ENCODE data around the gene RORC. TPM values are rescaled to one million over a fixed set of nuclear protein-coding genes. Genes with fewer than 3 reads are reported as not detected.

Gene RORC
- total RNA-seq, 2 donors from 2014 or later: 38.4 to 42.5 TPM

- peak overlapping the region; percentile 97 for H3K4me3 Mint-ChIP-seq
Observed at GRCh38 chr1:151830055-151830454, 1.5 kb downstream of the RORC start.

DNA sequence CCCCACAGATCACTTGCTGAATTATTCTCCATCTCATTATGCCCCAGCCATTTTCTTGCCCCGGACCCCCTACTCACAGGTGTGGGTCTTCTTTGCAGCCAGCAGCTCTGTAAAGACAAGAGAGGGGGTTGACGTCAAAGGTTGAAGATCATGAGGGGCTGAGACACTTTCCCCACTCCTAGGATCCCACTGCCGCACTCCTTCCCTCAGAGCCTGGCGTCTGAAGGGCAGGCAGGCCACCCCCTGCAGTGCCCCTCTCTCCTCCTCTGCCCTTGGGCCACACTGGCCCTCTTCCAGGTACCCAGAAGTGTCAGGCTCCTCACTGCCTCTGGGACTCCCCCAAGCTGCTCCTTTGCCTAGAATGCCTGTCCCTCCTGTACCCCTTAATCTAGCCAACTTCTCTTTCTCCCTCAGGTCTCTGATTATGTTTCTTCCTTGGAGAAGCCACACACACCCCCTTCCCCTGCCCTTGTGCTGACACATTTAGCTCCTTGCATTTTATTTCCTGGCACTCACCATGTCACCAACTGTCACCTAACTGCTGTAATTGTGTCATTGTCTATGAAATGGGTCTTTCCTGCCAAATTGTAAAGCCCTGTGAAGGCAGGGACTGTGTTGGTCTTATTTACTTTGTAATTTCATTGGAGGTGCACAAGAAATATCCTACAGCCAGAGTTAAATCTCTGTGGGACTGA is 2.1 kb downstream of the RORC start:
- H3K9me3 ChIP-seq (ENCODE audit: control insufficient read depth, low read length, poor library complexity, severe bottlenecking): no peaks in the 10 kb centered on the region
- H3K36me3 Mint-ChIP-seq (ENCODE audit: low read depth): peaks cover 8% of the 10 kb centered on the region
- no peak for ATAC-seq
- H3K4me1 Mint-ChIP-seq: peaks cover 74% of the 10 kb centered on the region
- peak overlapping the region; percentile 98 for H3K27ac Mint-ChIP-seq
- DNase-seq: no peak
- no peaks in the 10 kb centered on the region for H3K27me3 Mint-ChIP-seq
- peak overlapping the region; percentile 97 for H3K4me3 Mint-ChIP-seq

More at GRCh38 chr1:151830055-151830454, 1.5 kb downstream of the RORC start:
- no peaks in the 10 kb centered on the region for H3K27me3 Mint-ChIP-seq
- no peaks in the 10 kb centered on the region for H3K9me3 ChIP-seq (ENCODE audit: control insufficient read depth, low read length, poor library complexity, severe bottlenecking)
- H3K4me1 Mint-ChIP-seq: peaks cover 69% of the 10 kb centered on the region
- ATAC-seq (no peak), DNase-seq (no peak)
- H3K27ac Mint-ChIP-seq: peak overlapping the region; percentile 98
- peaks cover 5% of the 10 kb centered on the region for H3K36me3 Mint-ChIP-seq (ENCODE audit: low read depth)

GRCh38 chr1:151828921-151829320 is 2.7 kb downstream of the RORC start:
- DNase-seq (no peak), ATAC-seq (no peak)
- H3K36me3 Mint-ChIP-seq (ENCODE audit: low read depth): peaks cover 8% of the 10 kb centered on the region
- peak overlapping the region; percentile 97 for H3K4me3 Mint-ChIP-seq
- peak overlapping the region; percentile 98 for H3K27ac Mint-ChIP-seq
- H3K9me3 ChIP-seq (ENCODE audit: control insufficient read depth, low read length, poor library complexity, severe bottlenecking): no peaks in the 10 kb centered on the region
- H3K4me1 Mint-ChIP-seq: peaks cover 75% of the 10 kb centered on the region
- H3K27me3 Mint-ChIP-seq: no peaks in the 10 kb centered on the region

DNA sequence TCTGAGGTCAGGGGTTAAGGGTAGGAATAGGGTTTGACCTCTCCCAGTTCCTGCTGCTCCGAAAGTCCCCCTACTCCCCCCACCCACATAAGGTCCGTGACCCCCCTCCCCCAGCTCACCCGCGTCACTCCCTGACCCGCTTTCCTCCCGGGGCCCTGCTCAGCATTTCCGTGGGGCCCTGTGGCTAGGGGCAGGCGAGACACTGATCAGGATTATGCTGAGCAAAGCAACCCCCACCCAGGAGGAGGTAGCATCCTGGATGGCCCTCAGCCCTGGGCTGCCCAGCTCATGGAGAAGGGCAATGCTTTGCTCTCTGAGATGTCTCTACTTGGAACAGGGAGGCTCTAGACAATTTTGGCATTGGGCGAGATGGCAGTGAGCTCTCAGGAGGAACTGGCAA is 3.7 kb downstream of the RORC start:
- ATAC-seq (peak; percentile 15), DNase-seq (no peak)
- peak overlapping the region; percentile 97 for H3K4me3 Mint-ChIP-seq
- H3K27ac Mint-ChIP-seq: peak overlapping the region; percentile 98
- peaks cover 11% of the 10 kb centered on the region for H3K36me3 Mint-ChIP-seq (ENCODE audit: low read depth)
- H3K27me3 Mint-ChIP-seq: no peaks in the 10 kb centered on the region
- no peaks in the 10 kb centered on the region for H3K9me3 ChIP-seq (ENCODE audit: control insufficient read depth, low read length, poor library complexity, severe bottlenecking)
- H3K4me1 Mint-ChIP-seq: peaks cover 76% of the 10 kb centered on the region

DNA sequence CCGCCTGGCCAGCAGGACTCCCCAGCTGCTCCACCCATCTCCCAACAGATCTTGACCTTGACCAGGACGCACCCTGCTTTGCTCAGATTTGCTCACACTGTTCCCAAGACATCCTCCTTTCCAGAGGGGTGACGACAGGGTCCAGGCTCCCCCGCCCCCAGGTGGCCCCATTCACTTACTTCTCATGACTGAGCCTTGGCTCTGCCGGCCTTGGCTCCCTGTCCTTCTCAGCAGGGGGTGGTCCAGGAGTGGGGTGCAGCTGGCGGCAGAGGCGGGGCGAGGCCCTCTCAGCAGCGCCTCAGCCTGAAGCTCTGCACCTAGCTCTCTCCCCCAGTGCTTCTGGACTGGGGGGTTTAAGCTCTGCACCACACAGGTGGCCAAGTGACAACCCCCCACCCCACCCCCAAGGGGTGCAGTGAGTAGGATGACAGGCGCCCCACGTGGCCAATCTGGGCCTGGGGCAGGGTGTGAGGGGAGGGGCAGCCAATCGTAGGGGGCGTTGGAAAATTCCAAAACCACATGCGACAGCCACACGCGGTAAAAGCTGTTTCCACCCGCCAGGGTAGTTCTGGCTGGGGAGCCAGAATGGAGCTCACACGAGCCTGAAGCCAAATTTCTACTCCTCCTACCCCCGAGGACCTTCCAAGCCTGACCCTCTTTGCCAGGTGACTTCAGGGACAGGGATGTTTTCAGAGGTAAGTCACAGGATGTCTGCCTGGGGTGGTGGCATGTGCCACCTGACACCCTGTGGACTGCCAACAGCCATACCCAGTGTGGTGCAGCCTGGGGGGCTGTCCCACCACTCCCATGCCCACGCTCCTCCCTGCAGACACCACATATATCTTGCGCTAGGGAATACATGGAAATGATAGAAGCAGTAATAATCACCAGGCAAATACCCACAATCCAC is 5.6 kb downstream of the RORC start:
- peak in 2 of 3 donors; percentile 37 to 63 for DNase-seq
- peak; percentile 41 for ATAC-seq
- H3K4me1 Mint-ChIP-seq: peaks cover 74% of the 10 kb centered on the region
- H3K4me3 Mint-ChIP-seq: peak overlapping the region; percentile 97
- H3K36me3 Mint-ChIP-seq (ENCODE audit: low read depth): peaks cover 11% of the 10 kb centered on the region
- H3K27ac Mint-ChIP-seq: peak overlapping the region; percentile 98
- no peaks in the 10 kb centered on the region for H3K9me3 ChIP-seq (ENCODE audit: control insufficient read depth, low read length, poor library complexity, severe bottlenecking)
- no peaks in the 10 kb centered on the region for H3K27me3 Mint-ChIP-seq

- DNase-seq (no peak), ATAC-seq (peak; percentile 8)
- Mint-ChIP-seq H3K27me3 (no peaks in the 10 kb centered on the region), H3K36me3 (ENCODE audit: low read depth) (peaks cover 11% of the 10 kb centered on the region), H3K4me3 (peak overlapping the region; percentile 97), H3K4me1 (peaks cover 75% of the 10 kb centered on the region), H3K27ac (peak overlapping the region; percentile 98)
- H3K9me3 ChIP-seq (ENCODE audit: control insufficient read depth, low read length, poor library complexity, severe bottlenecking): no peaks in the 10 kb centered on the region
Observed at GRCh38 chr1:151825204-151825603, 6.4 kb downstream of the RORC start.

DNA sequence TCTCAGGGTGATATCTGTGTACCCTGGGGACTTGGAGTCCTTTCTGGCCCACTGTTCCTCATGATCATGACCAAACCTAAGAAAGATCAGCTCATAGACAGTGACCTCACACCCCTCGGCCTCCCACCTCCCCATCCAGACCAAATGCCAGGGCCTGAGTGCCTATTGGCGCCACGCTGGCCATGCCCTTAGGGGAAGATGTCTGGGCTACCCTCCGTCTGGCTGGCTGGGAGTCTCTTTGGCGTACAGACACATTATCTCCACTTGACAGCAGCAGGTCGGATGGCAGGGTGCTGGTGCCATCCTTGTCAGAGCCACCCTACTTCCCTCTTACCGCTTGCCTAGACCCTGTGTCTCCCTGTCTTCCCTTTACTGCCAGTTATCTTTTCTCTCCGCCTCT is 8.4 kb downstream of the RORC start:
- H3K4me3 Mint-ChIP-seq: peak overlapping the region; percentile 97
- H3K4me1 Mint-ChIP-seq: peaks cover 77% of the 10 kb centered on the region
- no peaks in the 10 kb centered on the region for H3K9me3 ChIP-seq (ENCODE audit: control insufficient read depth, low read length, poor library complexity, severe bottlenecking)
- H3K27ac Mint-ChIP-seq: peak overlapping the region; percentile 98
- ATAC-seq: no peak
- no peaks in the 10 kb centered on the region for H3K27me3 Mint-ChIP-seq
- no peak for DNase-seq
- peaks cover 11% of the 10 kb centered on the region for H3K36me3 Mint-ChIP-seq (ENCODE audit: low read depth)

- H3K27ac Mint-ChIP-seq: peak overlapping the region; percentile 98
- H3K27me3 Mint-ChIP-seq: no peaks in the 10 kb centered on the region
- ATAC-seq (peak; percentile 24), DNase-seq (peak in 1 of 3 donors; percentile 48)
- peak overlapping the region; percentile 97 for H3K4me3 Mint-ChIP-seq
- H3K4me1 Mint-ChIP-seq: peaks cover 77% of the 10 kb centered on the region
- H3K9me3 ChIP-seq (ENCODE audit: control insufficient read depth, low read length, poor library complexity, severe bottlenecking): no peaks in the 10 kb centered on the region
- H3K36me3 Mint-ChIP-seq (ENCODE audit: low read depth): peaks cover 11% of the 10 kb centered on the region
Observed at GRCh38 chr1:151822404-151822803, 9.2 kb downstream of the RORC start.

- H3K4me1 Mint-ChIP-seq: peaks cover 87% of the 10 kb centered on the region
- ATAC-seq: peak; percentile 31
- DNase-seq: peak in 1 of 3 donors; percentile 40
- H3K4me3 Mint-ChIP-seq: peak overlapping the region; percentile 97
- H3K27ac Mint-ChIP-seq: peak overlapping the region; percentile 98
- H3K36me3 Mint-ChIP-seq (ENCODE audit: low read depth): peaks cover 15% of the 10 kb centered on the region
- H3K27me3 Mint-ChIP-seq: no peaks in the 10 kb centered on the region
- no peaks in the 10 kb centered on the region for H3K9me3 ChIP-seq (ENCODE audit: control insufficient read depth, low read length, poor library complexity, severe bottlenecking)
Observed at GRCh38 chr1:151820940-151821339, 10.7 kb downstream of the RORC start.

GRCh38 chr1:151819976-151820623 is 11.5 kb downstream of the RORC start:
- Mint-ChIP-seq H3K36me3 (ENCODE audit: low read depth) (peaks cover 10% of the 10 kb centered on the region), H3K4me3 (peak overlapping the region; percentile 97)
- ATAC-seq: no peak

DNA sequence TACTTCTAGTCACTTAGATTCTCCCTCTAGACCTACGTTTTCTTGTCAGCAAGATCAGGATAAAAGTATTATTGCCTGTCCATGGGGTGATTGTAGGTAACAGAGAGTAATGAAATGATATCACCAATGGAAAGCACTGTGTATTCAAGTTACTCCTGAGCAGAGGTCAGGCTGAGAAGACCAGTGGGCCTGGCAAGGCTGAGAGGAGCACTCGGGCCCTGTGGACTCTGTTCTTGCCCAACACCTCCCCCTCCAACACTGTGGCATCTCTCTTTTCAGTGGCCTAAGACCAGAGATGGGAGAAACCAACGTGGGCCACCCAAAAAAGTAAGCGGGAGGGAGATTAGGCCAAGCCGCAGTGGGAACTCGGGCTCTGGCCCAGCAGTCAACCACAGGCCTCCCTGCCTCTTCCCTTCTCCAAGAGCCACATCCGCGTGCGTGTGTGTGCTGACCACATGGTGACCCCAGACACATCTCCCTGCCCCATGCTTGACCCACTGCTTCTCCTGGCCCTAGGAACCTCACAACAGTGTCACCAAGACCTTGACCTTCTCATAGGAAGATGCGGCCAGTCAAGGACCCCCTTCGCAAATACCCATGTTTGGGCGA is 12.3 kb downstream of the RORC start:
- Mint-ChIP-seq H3K4me1 (peaks cover 89% of the 10 kb centered on the region), H3K27me3 (no peaks in the 10 kb centered on the region), H3K27ac (peak overlapping the region; percentile 98), H3K36me3 (ENCODE audit: low read depth) (peaks cover 7% of the 10 kb centered on the region), H3K4me3 (peak overlapping the region; percentile 97)
- DNase-seq: no peak
- H3K9me3 ChIP-seq (ENCODE audit: control insufficient read depth, low read length, poor library complexity, severe bottlenecking): no peaks in the 10 kb centered on the region
- ATAC-seq: no peak

More at GRCh38 chr1:151819976-151820623, 11.5 kb downstream of the RORC start:
- DNase-seq: no peak
- no peaks in the 10 kb centered on the region for H3K9me3 ChIP-seq (ENCODE audit: control insufficient read depth, low read length, poor library complexity, severe bottlenecking)
- Mint-ChIP-seq H3K27me3 (no peaks in the 10 kb centered on the region), H3K27ac (peak overlapping the region; percentile 98), H3K4me1 (peaks cover 88% of the 10 kb centered on the region)

DNA sequence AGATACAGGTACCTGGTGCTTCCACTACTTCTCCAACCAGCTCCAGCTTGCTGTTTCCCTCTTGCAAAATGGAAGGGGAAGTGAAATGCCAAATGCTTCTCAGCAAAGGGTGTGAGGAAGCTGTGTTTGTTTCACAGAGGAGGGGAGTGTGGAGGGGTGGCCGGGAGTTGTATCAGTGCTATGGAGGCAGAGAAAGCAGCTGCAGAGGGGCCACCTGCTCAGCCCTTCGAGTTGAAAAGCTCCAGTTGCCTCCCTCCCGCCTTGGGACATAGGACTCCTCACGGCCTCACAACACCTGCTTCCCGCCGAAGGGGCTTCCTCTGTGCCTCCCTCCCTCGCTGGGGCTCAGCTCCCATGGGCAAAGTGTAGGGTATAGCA is 14.3 kb downstream of the RORC start:
- Mint-ChIP-seq H3K36me3 (ENCODE audit: low read depth) (peaks cover 7% of the 10 kb centered on the region), H3K4me3 (peak overlapping the region; percentile 97), H3K27ac (peak overlapping the region; percentile 98), H3K27me3 (no peaks in the 10 kb centered on the region), H3K4me1 (peaks cover 90% of the 10 kb centered on the region)
- no peaks in the 10 kb centered on the region for H3K9me3 ChIP-seq (ENCODE audit: control insufficient read depth, low read length, poor library complexity, severe bottlenecking)
- no peak for DNase-seq
- no peak for ATAC-seq

Measured in T-helper 17 cell (primary cell).